Measurements from ENCODE around the gene ALDH3A1.

DNA sequence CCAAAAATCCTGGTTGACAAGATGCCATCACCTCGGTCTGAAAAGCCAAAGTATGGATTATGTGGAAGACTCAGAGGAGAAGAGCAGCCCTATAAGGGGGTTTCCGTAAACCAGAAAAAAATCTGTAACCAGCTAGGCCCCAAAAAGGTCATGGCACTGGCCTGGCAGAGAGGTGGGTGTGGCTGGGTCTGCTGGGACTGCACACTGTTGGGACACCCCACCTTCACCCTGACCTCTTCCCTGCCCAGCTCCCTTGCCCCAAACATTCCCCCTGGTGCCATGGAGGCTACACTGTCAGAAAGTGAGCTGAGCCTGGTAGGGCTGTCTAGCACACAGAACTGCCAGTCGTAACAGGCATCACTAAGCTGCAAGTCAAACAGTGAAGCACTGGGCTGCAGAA is 38.3 kb downstream of the ALDH3A1 start:
- TF ChIP-seq, protein P1, sequence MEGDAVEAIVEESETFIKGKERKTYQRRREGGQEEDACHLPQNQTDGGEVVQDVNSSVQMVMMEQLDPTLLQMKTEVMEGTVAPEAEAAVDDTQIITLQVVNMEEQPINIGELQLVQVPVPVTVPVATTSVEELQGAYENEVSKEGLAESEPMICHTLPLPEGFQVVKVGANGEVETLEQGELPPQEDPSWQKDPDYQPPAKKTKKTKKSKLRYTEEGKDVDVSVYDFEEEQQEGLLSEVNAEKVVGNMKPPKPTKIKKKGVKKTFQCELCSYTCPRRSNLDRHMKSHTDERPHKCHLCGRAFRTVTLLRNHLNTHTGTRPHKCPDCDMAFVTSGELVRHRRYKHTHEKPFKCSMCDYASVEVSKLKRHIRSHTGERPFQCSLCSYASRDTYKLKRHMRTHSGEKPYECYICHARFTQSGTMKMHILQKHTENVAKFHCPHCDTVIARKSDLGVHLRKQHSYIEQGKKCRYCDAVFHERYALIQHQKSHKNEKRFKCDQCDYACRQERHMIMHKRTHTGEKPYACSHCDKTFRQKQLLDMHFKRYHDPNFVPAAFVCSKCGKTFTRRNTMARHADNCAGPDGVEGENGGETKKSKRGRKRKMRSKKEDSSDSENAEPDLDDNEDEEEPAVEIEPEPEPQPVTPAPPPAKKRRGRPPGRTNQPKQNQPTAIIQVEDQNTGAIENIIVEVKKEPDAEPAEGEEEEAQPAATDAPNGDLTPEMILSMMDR (IDR thresholded peaks at IDR 0.05), result no peak
- no peak for TF ChIP-seq POLR2A (IDR thresholded peaks at IDR 0.05)
